ENCODE results near the gene ESRRG.

DNA sequence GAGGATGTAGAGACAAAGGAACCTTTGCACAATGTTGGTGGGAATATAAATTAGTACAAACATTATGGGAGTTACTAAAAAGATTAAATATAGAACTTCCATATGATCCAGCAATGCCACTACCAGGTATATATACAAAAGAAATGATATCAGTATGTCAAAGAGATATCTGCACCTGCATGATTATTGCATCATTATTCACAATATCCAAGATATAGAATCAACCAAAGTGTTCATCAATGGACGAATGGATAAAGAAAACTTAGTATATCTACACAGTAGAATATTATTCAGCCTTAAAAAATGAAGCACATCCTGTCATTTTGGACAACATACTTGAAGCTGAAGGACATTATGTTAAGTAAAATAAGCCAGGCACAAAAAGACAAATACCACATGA, 238.2 kb downstream of the ESRRG start:
- TF ChIP-seq, protein P1, sequence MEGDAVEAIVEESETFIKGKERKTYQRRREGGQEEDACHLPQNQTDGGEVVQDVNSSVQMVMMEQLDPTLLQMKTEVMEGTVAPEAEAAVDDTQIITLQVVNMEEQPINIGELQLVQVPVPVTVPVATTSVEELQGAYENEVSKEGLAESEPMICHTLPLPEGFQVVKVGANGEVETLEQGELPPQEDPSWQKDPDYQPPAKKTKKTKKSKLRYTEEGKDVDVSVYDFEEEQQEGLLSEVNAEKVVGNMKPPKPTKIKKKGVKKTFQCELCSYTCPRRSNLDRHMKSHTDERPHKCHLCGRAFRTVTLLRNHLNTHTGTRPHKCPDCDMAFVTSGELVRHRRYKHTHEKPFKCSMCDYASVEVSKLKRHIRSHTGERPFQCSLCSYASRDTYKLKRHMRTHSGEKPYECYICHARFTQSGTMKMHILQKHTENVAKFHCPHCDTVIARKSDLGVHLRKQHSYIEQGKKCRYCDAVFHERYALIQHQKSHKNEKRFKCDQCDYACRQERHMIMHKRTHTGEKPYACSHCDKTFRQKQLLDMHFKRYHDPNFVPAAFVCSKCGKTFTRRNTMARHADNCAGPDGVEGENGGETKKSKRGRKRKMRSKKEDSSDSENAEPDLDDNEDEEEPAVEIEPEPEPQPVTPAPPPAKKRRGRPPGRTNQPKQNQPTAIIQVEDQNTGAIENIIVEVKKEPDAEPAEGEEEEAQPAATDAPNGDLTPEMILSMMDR (conservative IDR thresholded peaks at IDR 0.05; ENCODE audit: low read length) = no peak
- TF ChIP-seq EZH2phosphoT487 (IDR thresholded peaks at IDR 0.05; ENCODE audit: borderline replicate concordance) = no peak

All from Loucy (cell line).